ENCODE measurements around the gene SLC45A1. TPM values are rescaled to one million over a fixed set of nuclear protein-coding genes. Genes with fewer than 3 reads are reported as not detected.

The SLC45A1 gene
- total RNA-seq, 2 experiments from 2014 or later = 0.12 to 0.28 TPM

DNA sequence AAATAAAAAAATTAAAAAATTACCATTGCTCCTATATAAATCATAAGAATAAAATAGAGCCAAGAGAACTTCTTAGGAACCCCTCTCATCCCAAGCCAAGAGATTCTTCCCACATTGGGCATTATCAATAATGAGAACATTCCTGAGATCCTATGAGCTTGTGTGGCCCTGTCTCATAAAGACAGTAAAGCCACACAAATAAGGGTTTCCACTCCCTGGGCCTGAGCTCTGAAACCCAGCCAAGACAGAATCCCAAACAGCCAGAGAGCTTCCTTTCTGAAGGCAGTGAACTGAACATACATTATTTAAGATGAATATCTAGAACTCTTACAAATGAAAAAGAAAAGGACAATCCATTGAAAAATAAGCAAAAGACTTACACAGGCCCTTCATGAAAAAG, 68.3 kb downstream of the SLC45A1 start:
- Mint-ChIP-seq H3K27ac (no peak overlapping the region), H3K27me3 (no peaks in the 10 kb centered on the region), H3K9me3 (no peaks in the 10 kb centered on the region), H3K4me1 (peaks cover 61% of the 10 kb centered on the region), H3K4me3 (no peak overlapping the region), H3K36me3 (peaks cover 36% of the 10 kb centered on the region)
- no peak for DNase-seq

DNA sequence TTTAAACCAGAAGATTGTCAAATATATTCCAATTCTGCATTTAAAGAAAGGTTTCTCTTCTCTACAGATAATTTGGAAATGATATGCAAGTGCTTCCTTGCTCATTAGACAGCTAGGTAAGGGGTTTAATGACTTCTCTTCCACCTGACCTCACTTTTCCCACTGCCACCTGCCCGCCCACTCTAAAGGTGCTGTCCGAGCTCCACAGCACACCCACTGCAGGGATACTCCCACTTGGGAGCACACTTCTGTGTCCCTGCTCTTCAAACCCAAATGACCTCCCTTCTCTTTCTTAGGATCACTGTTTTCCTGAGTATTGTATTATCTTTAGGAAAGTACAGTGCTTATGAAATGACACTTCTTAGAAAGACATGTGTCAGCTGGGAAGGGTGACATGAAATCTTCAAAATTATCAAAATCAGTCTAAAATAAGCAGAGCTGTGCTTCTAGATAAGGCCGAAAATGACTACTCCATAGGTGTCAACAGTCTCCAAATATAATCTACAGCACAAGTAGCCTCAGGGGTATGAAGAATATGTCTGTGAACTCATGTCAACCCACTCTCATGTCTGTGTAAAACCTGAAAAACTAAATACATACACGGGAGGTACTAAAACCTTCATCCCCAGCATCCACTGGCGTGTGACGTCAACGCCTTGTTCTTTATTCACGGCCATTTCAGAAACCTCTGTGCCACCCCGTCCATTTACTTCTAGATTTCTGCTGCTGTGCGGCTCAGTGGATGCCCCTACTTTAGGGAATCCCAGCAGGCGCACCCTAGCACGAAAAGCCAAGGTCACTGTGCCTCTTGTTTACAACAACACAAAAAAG, 71.0 kb downstream of the SLC45A1 start:
- Mint-ChIP-seq H3K9me3 (no peaks in the 10 kb centered on the region), H3K36me3 (peaks cover 34% of the 10 kb centered on the region), H3K27ac (no peak overlapping the region), H3K4me3 (no peak overlapping the region), H3K4me1 (peaks cover 53% of the 10 kb centered on the region), H3K27me3 (no peaks in the 10 kb centered on the region)
- DNase-seq = no peak

DNA sequence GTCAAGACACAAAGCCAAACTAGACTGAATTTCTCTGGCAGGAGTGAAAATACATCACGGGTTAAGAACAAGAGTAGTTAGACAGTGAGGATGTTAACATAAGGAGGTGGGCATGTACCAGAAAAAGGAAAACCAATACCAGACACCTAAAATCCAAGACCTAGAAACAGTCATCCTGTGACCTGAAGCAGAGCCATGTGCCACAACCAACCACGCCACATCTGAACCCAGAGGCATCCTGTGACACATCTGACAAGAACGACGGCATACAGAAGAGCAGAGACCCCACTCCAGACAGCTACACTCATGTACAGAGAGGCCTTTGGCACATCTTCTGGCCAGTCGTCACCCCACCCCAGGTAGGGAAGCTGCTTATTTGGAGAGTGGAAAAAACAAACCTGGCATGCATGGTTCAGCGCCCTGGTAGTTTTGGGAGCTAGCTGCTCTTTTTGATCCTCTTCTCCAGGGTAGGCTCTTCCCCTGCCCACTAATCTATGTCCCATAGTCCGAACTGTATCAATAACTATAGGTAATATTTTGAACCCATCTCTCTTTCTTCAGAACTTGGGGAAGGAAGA, 72.1 kb downstream of the SLC45A1 start:
- H3K27me3 Mint-ChIP-seq = no peaks in the 10 kb centered on the region
- no peak overlapping the region for H3K4me3 Mint-ChIP-seq
- peaks cover 48% of the 10 kb centered on the region for H3K4me1 Mint-ChIP-seq
- H3K27ac Mint-ChIP-seq = no peak overlapping the region
- peaks cover 33% of the 10 kb centered on the region for H3K36me3 Mint-ChIP-seq
- DNase-seq = peak; percentile 35
- H3K9me3 Mint-ChIP-seq = no peaks in the 10 kb centered on the region

DNA sequence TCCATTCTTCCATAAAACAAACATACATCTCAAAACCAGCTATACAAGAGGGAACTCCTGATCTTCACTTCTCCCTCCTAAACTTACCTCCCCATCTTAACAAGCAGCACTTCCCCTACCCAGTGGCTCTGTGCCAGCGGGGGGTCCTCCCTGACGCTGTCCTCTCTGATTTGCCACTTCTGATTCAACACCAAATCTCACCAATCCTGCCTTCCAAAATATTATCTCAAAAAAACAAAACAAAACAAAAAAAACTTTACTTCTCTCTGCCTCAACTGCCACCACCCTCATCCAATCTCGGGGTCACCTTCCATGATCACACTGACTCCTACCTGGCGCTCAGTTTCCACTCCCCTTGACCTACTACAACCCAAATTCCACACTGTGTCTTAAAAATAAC, 72.8 kb downstream of the SLC45A1 start:
- H3K9me3 Mint-ChIP-seq = no peaks in the 10 kb centered on the region
- H3K27ac Mint-ChIP-seq = peak overlapping the region; percentile 23
- peaks cover 53% of the 10 kb centered on the region for H3K4me1 Mint-ChIP-seq
- DNase-seq = no peak
- H3K36me3 Mint-ChIP-seq = peaks cover 33% of the 10 kb centered on the region
- H3K4me3 Mint-ChIP-seq = no peak overlapping the region
- no peaks in the 10 kb centered on the region for H3K27me3 Mint-ChIP-seq

DNA sequence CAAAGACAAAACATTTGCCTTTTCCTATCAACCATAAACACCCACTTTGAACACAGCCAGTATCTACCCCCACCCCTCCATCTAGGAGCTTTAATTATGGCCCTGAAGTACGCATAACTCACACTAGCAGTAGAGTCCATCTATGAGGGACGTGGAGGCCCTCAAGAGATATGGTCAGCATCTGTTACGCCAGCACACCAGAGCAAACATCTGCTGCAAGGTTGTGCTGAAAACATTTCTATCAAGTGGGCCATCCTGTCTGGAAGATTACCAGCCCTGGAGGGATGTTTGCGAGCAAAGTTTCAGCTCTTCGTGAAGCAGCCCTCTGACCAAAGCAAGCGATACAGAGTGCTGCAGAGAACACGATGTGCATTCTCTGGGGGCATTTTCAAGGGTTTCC, 74.6 kb downstream of the SLC45A1 start:
- Mint-ChIP-seq H3K36me3 (peaks cover 39% of the 10 kb centered on the region), H3K4me1 (peaks cover 60% of the 10 kb centered on the region)

More for the DNA sequence above, 74.6 kb downstream of the SLC45A1 start:
- DNase-seq = no peak
- Mint-ChIP-seq H3K27ac (peak overlapping the region; percentile 10), H3K27me3 (no peaks in the 10 kb centered on the region), H3K4me3 (no peak overlapping the region), H3K9me3 (no peaks in the 10 kb centered on the region)
